ENCODE measurements around the gene SLC2A13.
"Not testable (repeated sequence)": the region's sequence is repeated elsewhere in the genome, so short reads cannot be mapped to it uniquely, and the experiment has no call there.

SLC2A13 gene

GRCh38 chr12:39848218-39848617 is 257.7 kb downstream of the SLC2A13 start:
- H3K36me3 ChIP-seq (ENCODE audit: insufficient read depth, low read depth, low read length); H3K4me3 ChIP-seq (ENCODE audit: low read length); H3K27me3 ChIP-seq (ENCODE audit: insufficient read depth, low read length); H3K4me1 ChIP-seq (ENCODE audit: insufficient read depth, low read length); H3K9me3 ChIP-seq (ENCODE audit: insufficient read depth, low read depth, low read length); H3K27ac ChIP-seq (ENCODE audit: low read length); H3K9ac ChIP-seq (ENCODE audit: low read depth, low read length): not testable (repeated sequence)

- H3K4me3 ChIP-seq (ENCODE audit: low read length): no peak overlapping the region
- no peaks in the 10 kb centered on the region for H3K4me1 ChIP-seq (ENCODE audit: insufficient read depth, low read length)
- H3K27me3 ChIP-seq (ENCODE audit: insufficient read depth, low read length): no peaks in the 10 kb centered on the region
- no peak overlapping the region for H3K27ac ChIP-seq (ENCODE audit: low read length)
- no peaks in the 10 kb centered on the region for H3K9me3 ChIP-seq (ENCODE audit: insufficient read depth, low read depth, low read length)
- H3K9ac ChIP-seq (ENCODE audit: low read depth, low read length): no peak overlapping the region
- no peaks in the 10 kb centered on the region for H3K36me3 ChIP-seq (ENCODE audit: insufficient read depth, low read depth, low read length)
These were observed 258.8 kb downstream of the SLC2A13 start for GRCh38 chr12:39846971-39847650.

DNA sequence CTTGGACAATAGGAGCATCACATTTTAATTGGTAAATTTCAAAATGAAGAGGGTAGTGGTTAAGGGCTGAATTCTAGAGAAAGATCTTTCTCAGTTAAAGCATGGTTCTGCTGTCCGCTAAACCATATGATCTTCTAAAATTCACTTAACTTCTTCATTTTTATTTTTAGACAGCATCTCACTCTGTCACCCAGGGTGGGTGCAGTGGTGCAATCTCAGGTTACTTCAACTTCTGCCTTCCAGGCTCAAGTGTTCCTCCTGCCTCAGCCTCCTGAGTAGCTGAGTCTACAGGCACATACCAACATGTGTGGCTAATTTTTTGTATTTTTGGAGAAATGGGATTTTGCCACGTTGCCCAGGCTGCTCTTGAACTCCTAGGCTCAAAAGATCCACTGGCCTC is 259.6 kb downstream of the SLC2A13 start:
- H3K9ac ChIP-seq (ENCODE audit: low read depth, low read length): no peak overlapping the region
- H3K27me3 ChIP-seq (ENCODE audit: insufficient read depth, low read length): no peaks in the 10 kb centered on the region
- no peaks in the 10 kb centered on the region for H3K9me3 ChIP-seq (ENCODE audit: insufficient read depth, low read depth, low read length)
- no peaks in the 10 kb centered on the region for H3K36me3 ChIP-seq (ENCODE audit: insufficient read depth, low read depth, low read length)
- no peak overlapping the region for H3K27ac ChIP-seq (ENCODE audit: low read length)
- H3K4me3 ChIP-seq (ENCODE audit: low read length): no peak overlapping the region
- no peaks in the 10 kb centered on the region for H3K4me1 ChIP-seq (ENCODE audit: insufficient read depth, low read length)

DNA sequence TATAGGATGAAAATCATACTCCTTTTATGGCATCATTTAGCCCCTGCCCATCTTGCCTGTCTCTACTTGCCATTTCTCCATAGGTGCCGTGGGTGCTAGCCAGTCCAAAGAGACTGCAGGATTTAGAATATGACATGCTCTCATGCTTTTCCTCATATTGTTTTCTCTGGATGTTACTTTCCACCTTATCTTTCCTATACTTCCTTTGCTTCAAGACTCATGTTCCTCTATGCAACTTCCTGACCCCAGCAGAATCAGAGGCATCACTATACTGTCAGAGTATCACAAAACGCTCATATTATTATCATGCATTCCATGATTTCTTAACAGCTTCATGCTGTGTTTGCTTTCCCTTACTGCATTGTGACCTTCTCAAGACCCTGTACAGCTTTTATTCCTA is 265.5 kb downstream of the SLC2A13 start:
- no peaks in the 10 kb centered on the region for H3K36me3 ChIP-seq (ENCODE audit: insufficient read depth, low read depth, low read length)

DNA sequence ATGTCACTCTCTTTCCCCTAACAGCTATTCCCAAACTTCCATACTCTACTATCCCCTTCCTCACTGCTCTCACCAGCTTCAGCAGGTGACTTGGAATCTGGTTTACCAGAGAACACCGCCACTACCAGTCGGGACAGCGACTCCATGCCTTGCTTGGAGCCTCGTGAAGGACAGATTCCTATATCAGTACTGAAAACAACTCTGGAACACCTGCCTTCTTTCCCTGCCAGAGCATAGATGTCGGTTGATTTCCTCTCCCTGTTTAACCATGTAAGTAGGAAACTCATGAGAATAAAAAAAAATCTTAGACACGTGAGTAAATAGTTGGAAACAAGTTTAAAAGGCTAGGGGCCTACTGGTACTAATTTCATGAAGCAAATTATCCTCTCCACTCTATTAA is 266.8 kb downstream of the SLC2A13 start:
- H3K36me3 ChIP-seq (ENCODE audit: insufficient read depth, low read depth, low read length): no peaks in the 10 kb centered on the region
- H3K4me3 ChIP-seq (ENCODE audit: low read length): no peak overlapping the region
- H3K9ac ChIP-seq (ENCODE audit: low read depth, low read length): no peak overlapping the region
- H3K27me3 ChIP-seq (ENCODE audit: insufficient read depth, low read length): no peaks in the 10 kb centered on the region
- H3K9me3 ChIP-seq (ENCODE audit: insufficient read depth, low read depth, low read length): no peaks in the 10 kb centered on the region
- H3K27ac ChIP-seq (ENCODE audit: low read length): no peak overlapping the region
- no peaks in the 10 kb centered on the region for H3K4me1 ChIP-seq (ENCODE audit: insufficient read depth, low read length)

More for the DNA sequence above, 265.5 kb downstream of the SLC2A13 start:
- H3K27me3 ChIP-seq (ENCODE audit: insufficient read depth, low read length): no peaks in the 10 kb centered on the region
- H3K9me3 ChIP-seq (ENCODE audit: insufficient read depth, low read depth, low read length): no peaks in the 10 kb centered on the region
- H3K9ac ChIP-seq (ENCODE audit: low read depth, low read length): no peak overlapping the region
- no peak overlapping the region for H3K4me3 ChIP-seq (ENCODE audit: low read length)
- H3K27ac ChIP-seq (ENCODE audit: low read length): no peak overlapping the region
- no peaks in the 10 kb centered on the region for H3K4me1 ChIP-seq (ENCODE audit: insufficient read depth, low read length)

- H3K9ac ChIP-seq (ENCODE audit: low read depth, low read length): no peak overlapping the region
- H3K27ac ChIP-seq (ENCODE audit: low read length): no peak overlapping the region
- no peaks in the 10 kb centered on the region for H3K4me1 ChIP-seq (ENCODE audit: insufficient read depth, low read length)
- no peak overlapping the region for H3K4me3 ChIP-seq (ENCODE audit: low read length)
- H3K27me3 ChIP-seq (ENCODE audit: insufficient read depth, low read length): no peaks in the 10 kb centered on the region
- no peaks in the 10 kb centered on the region for H3K36me3 ChIP-seq (ENCODE audit: insufficient read depth, low read depth, low read length)
- no peaks in the 10 kb centered on the region for H3K9me3 ChIP-seq (ENCODE audit: insufficient read depth, low read depth, low read length)
These were observed 270.1 kb downstream of the SLC2A13 start for GRCh38 chr12:39835517-39836489.

GRCh38 chr12:39831587-39832315 is 274.1 kb downstream of the SLC2A13 start:
- Histone ChIP-seq H3K36me3 (ENCODE audit: insufficient read depth, low read depth, low read length) (no peaks in the 10 kb centered on the region), H3K9ac (ENCODE audit: low read depth, low read length) (no peak overlapping the region), H3K9me3 (ENCODE audit: insufficient read depth, low read depth, low read length) (no peaks in the 10 kb centered on the region), H3K27me3 (ENCODE audit: insufficient read depth, low read length) (no peaks in the 10 kb centered on the region), H3K4me3 (ENCODE audit: low read length) (no peak overlapping the region), H3K4me1 (ENCODE audit: insufficient read depth, low read length) (no peaks in the 10 kb centered on the region), H3K27ac (ENCODE audit: low read length) (no peak overlapping the region)

DNA sequence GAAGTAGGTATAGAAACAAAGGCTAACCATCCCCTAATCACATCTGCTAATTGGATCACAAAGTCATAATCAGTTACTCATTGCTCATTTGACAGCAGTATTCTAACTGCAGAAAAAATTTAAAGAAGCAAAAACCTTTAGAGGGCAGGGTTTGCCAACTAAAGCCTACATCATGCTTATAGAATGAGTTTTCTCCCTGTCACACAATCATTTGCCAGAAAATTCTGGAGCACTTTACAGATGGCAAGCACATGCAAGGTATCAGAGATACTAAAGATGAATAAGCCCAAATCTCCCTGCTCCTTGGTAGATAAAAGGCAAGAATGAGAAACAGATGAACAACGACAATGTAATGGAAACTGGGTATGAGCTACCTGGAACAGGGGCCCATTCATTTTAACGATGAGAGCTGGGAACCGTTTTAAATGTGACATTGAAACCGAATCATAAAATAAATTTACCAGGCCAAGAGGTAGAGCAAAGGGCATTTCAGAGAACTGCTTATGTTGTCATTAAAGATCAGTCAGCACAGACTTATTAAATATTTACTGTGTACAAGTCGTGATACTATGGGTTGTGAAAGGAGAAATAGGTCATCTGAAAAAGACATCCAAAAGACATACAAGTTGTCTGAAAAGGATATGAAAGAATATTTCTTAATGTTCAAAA is 274.9 kb downstream of the SLC2A13 start:
- H3K27me3 ChIP-seq (ENCODE audit: insufficient read depth, low read length): no peaks in the 10 kb centered on the region
- H3K27ac ChIP-seq (ENCODE audit: low read length): no peak overlapping the region
- H3K4me3 ChIP-seq (ENCODE audit: low read length): no peak overlapping the region
- H3K9me3 ChIP-seq (ENCODE audit: insufficient read depth, low read depth, low read length): no peaks in the 10 kb centered on the region
- H3K9ac ChIP-seq (ENCODE audit: low read depth, low read length): no peak overlapping the region
- H3K4me1 ChIP-seq (ENCODE audit: insufficient read depth, low read length): no peaks in the 10 kb centered on the region
- H3K36me3 ChIP-seq (ENCODE audit: insufficient read depth, low read depth, low read length): no peaks in the 10 kb centered on the region

DNA sequence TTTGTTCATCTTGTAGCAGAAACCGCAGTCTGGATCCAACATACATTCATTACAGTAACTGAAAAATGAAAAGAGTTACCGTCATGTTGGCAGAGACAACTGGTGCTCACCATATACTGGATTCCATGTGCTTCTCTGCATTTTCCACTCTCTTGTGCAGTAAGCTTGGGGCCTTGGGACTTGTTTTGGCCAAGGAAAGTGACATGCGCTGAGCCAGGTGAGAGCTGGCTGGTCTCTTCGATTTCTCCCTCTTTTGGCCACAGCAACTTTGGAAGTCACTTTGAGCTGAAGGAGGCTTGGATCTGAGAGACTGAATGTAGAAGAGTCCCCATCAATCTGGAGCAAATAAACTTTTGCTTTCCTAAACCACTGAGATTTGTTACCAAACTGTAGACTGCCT is 275.7 kb downstream of the SLC2A13 start:
- Histone ChIP-seq H3K27ac (ENCODE audit: low read length) (no peak overlapping the region), H3K4me1 (ENCODE audit: insufficient read depth, low read length) (no peaks in the 10 kb centered on the region), H3K4me3 (ENCODE audit: low read length) (no peak overlapping the region), H3K9me3 (ENCODE audit: insufficient read depth, low read depth, low read length) (no peaks in the 10 kb centered on the region), H3K36me3 (ENCODE audit: insufficient read depth, low read depth, low read length) (no peaks in the 10 kb centered on the region), H3K9ac (ENCODE audit: low read depth, low read length) (no peak overlapping the region), H3K27me3 (ENCODE audit: insufficient read depth, low read length) (no peaks in the 10 kb centered on the region)

GRCh38 chr12:39824505-39825212 is 281.2 kb downstream of the SLC2A13 start:
- Histone ChIP-seq H3K27me3 (ENCODE audit: insufficient read depth, low read length) (no peaks in the 10 kb centered on the region), H3K4me1 (ENCODE audit: insufficient read depth, low read length) (no peaks in the 10 kb centered on the region), H3K9ac (ENCODE audit: low read depth, low read length) (no peak overlapping the region), H3K36me3 (ENCODE audit: insufficient read depth, low read depth, low read length) (no peaks in the 10 kb centered on the region), H3K4me3 (ENCODE audit: low read length) (no peak overlapping the region), H3K9me3 (ENCODE audit: insufficient read depth, low read depth, low read length) (no peaks in the 10 kb centered on the region), H3K27ac (ENCODE audit: low read length) (no peak overlapping the region)

- no peak overlapping the region for H3K27ac ChIP-seq (ENCODE audit: low read length)
- no peaks in the 10 kb centered on the region for H3K27me3 ChIP-seq (ENCODE audit: insufficient read depth, low read length)
- no peaks in the 10 kb centered on the region for H3K9me3 ChIP-seq (ENCODE audit: insufficient read depth, low read depth, low read length)
- H3K36me3 ChIP-seq (ENCODE audit: insufficient read depth, low read depth, low read length): no peaks in the 10 kb centered on the region
- no peak overlapping the region for H3K4me3 ChIP-seq (ENCODE audit: low read length)
- H3K9ac ChIP-seq (ENCODE audit: low read depth, low read length): no peak overlapping the region
- H3K4me1 ChIP-seq (ENCODE audit: insufficient read depth, low read length): no peaks in the 10 kb centered on the region
These were observed 289.2 kb downstream of the SLC2A13 start for GRCh38 chr12:39816671-39817185.

Data from iPS-20b (cell line).